Measurements from ENCODE around the gene PLTP.

The PLTP gene

DNA sequence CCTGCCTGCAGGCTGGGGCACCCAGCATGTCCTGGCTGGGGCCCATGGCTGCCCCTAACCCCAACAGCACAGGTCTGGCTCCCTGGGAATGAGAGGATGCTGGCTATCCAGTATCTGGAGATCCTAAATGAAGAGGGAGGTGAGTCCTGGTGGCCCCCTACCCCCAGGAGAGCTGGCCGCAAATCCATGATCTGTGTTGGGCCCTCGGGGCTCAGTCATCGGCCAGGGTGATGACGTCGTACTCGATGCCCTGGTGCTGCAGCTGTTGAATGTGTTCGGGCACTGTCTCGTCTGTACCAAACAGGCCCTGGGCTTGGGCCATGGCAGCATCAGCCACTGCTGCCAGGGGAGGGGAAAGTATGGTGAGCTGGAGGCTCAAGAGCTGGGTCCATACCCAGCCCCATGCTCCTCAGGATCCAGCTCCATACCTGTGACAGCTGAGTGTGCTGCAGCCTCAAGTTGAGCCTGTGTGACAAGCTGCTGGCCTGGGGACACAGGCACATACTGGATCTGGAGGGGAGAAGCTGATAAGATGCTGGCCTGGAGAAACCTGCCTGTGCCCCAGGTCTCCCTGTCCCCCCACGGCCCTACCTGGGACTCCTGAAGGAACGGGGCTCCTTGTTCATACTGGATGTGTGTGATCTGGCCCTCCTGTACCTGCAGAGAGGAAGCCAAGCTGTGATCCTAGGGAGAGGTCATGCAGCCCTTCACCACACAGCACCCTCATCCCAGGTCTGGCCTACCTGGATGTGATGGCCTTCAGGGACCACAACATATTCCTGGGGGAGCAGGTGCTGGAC, 37.0 kb upstream of the PLTP start:
- Histone ChIP-seq H3K4me3 (ENCODE audit: low read length) (no peak overlapping the region), H3K36me3 (ENCODE audit: control insufficient read depth, insufficient read depth, low read length) (peaks cover 74% of the 10 kb centered on the region), H3K27ac (ENCODE audit: low read depth, low read length) (no peak overlapping the region), H3K9ac (ENCODE audit: low read length) (no peak overlapping the region), H3K4me1 (ENCODE audit: control insufficient read depth, insufficient read depth, low read length) (no peaks in the 10 kb centered on the region), H3K27me3 (ENCODE audit: control insufficient read depth, insufficient read depth, low read length) (no peaks in the 10 kb centered on the region)

DNA sequence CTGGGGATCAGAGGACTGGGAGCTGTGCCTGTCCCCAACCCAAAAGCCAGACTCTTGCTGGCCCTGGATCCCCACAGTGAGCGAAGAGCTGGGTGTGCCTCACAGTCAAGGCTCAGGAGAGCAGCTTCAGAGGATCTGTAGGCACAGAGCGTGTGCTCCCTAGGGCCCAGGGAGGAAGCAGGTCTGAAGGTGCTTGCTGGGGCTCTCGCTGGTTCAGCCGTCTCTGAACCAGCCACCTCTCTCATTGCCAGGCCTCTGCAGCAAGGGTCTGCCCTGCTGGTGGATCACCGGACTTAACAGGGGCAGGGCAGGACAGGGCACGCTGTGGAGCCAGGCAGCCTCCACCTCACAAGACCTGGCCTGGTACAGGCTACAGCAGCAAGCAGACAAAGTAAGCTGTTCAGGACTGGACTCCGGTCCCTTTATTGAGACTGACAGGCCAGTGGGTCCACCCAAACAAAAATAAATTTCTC, 36.3 kb upstream of the PLTP start:
- H3K27ac ChIP-seq (ENCODE audit: low read depth, low read length) = no peak overlapping the region

DNA sequence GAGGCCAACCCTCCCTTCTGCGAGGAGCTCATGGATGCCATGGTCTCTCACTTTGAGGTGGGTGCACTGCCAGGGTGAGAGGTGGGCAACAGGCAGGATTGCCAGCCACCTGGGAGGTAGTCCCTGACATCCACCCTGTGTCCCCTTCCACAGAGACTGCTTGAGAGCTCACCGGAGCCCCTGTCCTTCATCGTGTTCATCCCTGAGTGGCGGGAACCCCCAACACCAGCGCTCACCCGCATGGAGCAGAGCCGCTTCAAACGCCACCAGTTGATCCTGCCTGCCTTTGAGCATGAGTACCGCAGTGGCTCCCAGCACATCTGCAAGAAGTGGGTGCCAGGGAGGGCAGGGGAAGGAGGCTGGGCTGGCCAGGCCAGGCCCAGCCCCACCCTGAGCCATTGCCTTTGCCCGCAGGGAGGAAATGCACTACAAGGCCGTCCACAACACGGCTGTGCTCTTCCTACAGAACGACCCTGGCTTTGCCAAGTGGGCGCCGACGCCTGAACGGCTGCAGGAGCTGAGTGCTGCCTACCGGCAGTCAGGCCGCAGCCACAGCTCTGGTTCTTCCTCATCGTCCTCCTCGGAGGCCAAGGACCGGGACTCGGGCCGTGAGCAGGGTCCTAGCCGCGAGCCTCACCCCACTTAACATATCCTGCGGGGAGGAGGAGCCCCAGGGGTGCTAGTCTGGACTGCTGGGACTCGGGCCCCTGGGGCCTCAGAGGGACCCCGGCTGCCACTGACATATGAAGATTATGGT, 35.3 kb upstream of the PLTP start:
- H3K4me3 ChIP-seq (ENCODE audit: low read length) = no peak overlapping the region
- no peaks in the 10 kb centered on the region for H3K27me3 ChIP-seq (ENCODE audit: control insufficient read depth, insufficient read depth, low read length)
- H3K36me3 ChIP-seq (ENCODE audit: control insufficient read depth, insufficient read depth, low read length) = peaks cover 83% of the 10 kb centered on the region
- H3K4me1 ChIP-seq (ENCODE audit: control insufficient read depth, insufficient read depth, low read length) = no peaks in the 10 kb centered on the region
- H3K9ac ChIP-seq (ENCODE audit: low read length) = no peak overlapping the region
- no peak overlapping the region for H3K27ac ChIP-seq (ENCODE audit: low read depth, low read length)

More for the DNA sequence above, 36.3 kb upstream of the PLTP start:
- Histone ChIP-seq H3K4me1 (ENCODE audit: control insufficient read depth, insufficient read depth, low read length) (no peaks in the 10 kb centered on the region), H3K36me3 (ENCODE audit: control insufficient read depth, insufficient read depth, low read length) (peaks cover 80% of the 10 kb centered on the region), H3K9ac (ENCODE audit: low read length) (no peak overlapping the region), H3K27me3 (ENCODE audit: control insufficient read depth, insufficient read depth, low read length) (no peaks in the 10 kb centered on the region), H3K4me3 (ENCODE audit: low read length) (no peak overlapping the region)

DNA sequence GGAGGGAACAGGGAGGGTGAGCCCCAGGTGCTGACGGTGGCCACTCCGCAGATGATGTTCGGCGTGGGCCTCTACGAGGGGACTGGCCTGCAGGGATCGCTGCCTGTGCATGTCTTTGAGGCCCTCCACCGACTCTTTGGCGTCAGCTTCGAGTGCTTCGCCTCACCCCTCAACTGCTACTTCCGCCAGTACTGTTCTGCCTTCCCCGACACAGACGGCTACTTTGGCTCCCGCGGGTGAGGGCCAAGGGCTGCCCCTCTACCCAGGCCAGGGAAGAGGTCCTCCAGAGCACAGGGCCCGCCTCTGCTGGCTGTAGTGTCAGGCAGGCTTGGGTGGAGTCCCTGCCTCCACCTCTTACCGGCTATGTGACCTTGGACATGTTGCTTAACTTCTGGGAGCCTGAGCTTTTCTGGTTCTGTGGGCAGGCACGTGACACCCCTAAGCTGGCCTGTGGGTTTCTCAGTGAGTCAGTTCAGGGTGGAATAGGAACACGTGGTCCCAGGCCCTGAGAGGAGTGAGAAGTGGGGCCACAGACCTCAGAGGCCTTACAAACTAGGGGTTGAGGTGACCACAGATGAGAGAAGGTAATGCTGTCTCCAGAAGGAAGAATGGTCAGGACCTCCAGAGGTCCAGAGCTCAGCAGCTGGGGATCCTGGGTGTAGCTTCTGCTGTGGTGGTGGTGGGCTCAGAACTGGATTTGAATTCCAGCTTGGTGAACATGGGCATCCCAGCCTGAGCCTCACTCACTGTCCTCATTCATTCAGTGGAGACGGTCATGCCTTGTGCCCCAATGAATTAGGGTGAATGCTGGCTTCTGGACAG, 34.4 kb upstream of the PLTP start:
- no peaks in the 10 kb centered on the region for H3K4me1 ChIP-seq (ENCODE audit: control insufficient read depth, insufficient read depth, low read length)

DNA sequence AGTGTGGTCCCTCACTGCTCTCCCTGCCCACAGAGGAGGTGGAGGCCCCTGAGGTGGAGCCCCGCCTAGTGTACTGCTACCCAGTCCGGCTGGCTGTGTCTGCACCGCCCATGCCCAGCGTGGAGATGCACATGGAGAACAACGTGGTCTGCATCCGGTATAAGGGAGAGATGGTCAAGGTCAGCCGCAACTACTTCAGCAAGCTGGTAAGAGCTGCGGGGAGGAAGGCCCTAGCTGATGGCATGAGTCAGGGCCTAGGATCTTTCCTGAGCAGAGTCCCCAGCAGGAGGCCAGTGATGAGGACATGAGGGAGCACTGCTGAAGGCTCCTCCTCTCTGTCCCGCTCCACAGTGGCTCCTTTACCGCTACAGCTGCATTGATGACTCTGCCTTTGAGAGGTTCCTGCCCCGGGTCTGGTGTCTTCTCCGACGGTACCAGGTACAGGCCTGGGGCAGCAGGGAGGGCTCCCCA, 33.8 kb upstream of the PLTP start:
- Histone ChIP-seq H3K4me3 (ENCODE audit: low read length) (no peak overlapping the region), H3K27me3 (ENCODE audit: control insufficient read depth, insufficient read depth, low read length) (no peaks in the 10 kb centered on the region), H3K9ac (ENCODE audit: low read length) (no peak overlapping the region), H3K4me1 (ENCODE audit: control insufficient read depth, insufficient read depth, low read length) (no peaks in the 10 kb centered on the region), H3K27ac (ENCODE audit: low read depth, low read length) (no peak overlapping the region), H3K36me3 (ENCODE audit: control insufficient read depth, insufficient read depth, low read length) (peaks cover 74% of the 10 kb centered on the region)

More for the DNA sequence above, 34.4 kb upstream of the PLTP start:
- no peak overlapping the region for H3K27ac ChIP-seq (ENCODE audit: low read depth, low read length)
- no peaks in the 10 kb centered on the region for H3K27me3 ChIP-seq (ENCODE audit: control insufficient read depth, insufficient read depth, low read length)
- H3K4me3 ChIP-seq (ENCODE audit: low read length) = no peak overlapping the region
- H3K36me3 ChIP-seq (ENCODE audit: control insufficient read depth, insufficient read depth, low read length) = peaks cover 74% of the 10 kb centered on the region
- no peak overlapping the region for H3K9ac ChIP-seq (ENCODE audit: low read length)

DNA sequence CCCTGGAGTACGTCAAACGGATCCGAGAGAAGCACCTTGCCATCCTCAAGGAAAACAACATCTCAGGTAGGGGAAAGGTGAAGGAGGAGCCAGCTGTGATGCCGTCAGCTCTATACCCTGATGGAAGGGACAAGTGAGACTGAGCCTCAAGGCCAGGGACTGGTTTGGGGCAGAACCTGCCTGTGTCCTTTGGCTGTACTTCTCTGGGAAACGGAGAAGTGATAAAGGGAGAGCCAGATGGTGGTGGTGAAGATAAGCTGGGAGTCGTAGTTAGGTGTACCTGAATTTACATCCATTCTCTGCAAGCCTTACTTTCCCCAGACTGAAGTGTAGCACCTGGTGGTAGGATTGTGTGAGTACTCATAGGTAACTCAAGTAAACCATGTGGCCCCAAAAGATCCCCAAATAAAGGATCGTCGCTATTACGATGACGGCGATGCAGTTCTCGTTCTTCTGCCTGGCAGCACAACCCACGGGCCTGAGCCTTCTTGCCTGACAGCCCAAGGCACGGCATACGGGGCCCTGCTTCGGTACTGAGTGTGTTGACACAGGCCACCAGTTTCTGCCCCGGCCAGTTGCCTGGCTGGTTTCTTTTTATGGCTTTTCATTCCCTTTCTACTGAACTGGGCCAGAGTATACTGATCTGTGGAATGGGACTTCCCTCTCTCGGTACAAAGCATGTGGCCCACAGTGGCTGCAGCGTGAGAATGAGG, 33.2 kb upstream of the PLTP start:
- Histone ChIP-seq H3K9ac (ENCODE audit: low read length) (no peak overlapping the region), H3K27me3 (ENCODE audit: control insufficient read depth, insufficient read depth, low read length) (no peaks in the 10 kb centered on the region), H3K4me1 (ENCODE audit: control insufficient read depth, insufficient read depth, low read length) (no peaks in the 10 kb centered on the region), H3K36me3 (ENCODE audit: control insufficient read depth, insufficient read depth, low read length) (peaks cover 78% of the 10 kb centered on the region), H3K4me3 (ENCODE audit: low read length) (no peak overlapping the region), H3K27ac (ENCODE audit: low read depth, low read length) (no peak overlapping the region)

DNA sequence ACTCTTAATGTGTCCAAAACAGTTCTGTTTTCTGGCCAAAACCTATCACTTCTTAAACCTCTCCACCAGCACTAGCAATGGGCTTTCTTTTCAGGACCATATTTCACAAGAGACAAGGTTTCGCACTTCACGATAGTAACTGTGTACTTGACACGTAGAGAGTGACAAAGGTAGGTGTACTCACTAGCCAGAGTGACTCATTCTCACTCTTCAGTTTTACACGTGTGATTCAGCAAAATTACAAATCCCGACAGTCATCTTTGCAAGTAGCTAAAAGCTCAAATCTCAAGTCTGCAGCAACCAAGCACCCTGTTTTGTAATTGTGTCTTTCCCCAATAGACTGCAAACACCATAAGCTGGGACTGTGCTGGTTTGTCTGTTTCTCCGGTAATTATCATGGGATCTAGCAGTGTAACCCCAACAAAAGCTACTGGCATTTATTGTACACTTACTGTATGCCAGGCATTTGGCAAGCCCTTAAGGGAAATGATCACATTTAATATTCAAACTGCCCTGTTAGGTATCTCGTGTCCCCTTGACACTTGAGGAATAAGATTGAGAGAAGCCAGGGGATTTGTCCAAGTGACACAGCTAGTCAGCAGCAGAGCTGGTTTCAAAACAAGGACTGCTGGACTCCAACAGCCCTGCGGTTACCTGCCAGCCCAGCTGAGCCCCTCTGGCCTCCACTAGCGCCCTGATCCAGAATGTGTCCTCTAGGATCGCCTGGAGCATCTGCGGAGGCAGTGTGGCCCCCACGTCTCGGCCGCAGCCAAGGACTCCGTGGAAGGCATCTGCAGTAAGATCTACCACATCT, 32.4 kb upstream of the PLTP start:
- no peaks in the 10 kb centered on the region for H3K4me1 ChIP-seq (ENCODE audit: control insufficient read depth, insufficient read depth, low read length)
- no peak overlapping the region for H3K27ac ChIP-seq (ENCODE audit: low read depth, low read length)
- no peak overlapping the region for H3K9ac ChIP-seq (ENCODE audit: low read length)
- H3K36me3 ChIP-seq (ENCODE audit: control insufficient read depth, insufficient read depth, low read length) = peaks cover 77% of the 10 kb centered on the region
- H3K4me3 ChIP-seq (ENCODE audit: low read length) = no peak overlapping the region
- no peaks in the 10 kb centered on the region for H3K27me3 ChIP-seq (ENCODE audit: control insufficient read depth, insufficient read depth, low read length)

DNA sequence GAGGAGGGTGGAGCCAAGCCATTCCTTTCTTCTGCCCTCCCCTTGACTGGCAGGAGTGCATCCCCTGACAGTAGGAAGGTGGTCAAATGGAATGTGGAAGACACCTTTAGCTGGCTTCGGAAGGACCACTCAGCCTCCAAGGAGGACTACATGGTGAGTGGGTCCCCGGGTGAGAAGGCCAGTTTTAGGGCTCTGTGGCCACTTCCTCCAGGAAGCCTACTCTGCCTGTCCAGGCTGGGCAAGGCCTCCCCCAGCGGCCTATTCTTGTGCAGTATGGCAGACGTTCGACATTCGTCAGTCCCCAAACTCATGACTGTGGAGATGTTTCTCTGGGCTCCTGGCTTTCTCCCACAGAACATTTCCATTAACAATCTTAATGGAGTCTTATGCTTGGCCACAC, 31.7 kb upstream of the PLTP start:
- no peaks in the 10 kb centered on the region for H3K27me3 ChIP-seq (ENCODE audit: control insufficient read depth, insufficient read depth, low read length)
- H3K4me1 ChIP-seq (ENCODE audit: control insufficient read depth, insufficient read depth, low read length) = no peaks in the 10 kb centered on the region
- H3K4me3 ChIP-seq (ENCODE audit: low read length) = no peak overlapping the region
- H3K9ac ChIP-seq (ENCODE audit: low read length) = no peak overlapping the region
- H3K27ac ChIP-seq (ENCODE audit: low read depth, low read length) = no peak overlapping the region
- H3K36me3 ChIP-seq (ENCODE audit: control insufficient read depth, insufficient read depth, low read length) = peaks cover 77% of the 10 kb centered on the region

DNA sequence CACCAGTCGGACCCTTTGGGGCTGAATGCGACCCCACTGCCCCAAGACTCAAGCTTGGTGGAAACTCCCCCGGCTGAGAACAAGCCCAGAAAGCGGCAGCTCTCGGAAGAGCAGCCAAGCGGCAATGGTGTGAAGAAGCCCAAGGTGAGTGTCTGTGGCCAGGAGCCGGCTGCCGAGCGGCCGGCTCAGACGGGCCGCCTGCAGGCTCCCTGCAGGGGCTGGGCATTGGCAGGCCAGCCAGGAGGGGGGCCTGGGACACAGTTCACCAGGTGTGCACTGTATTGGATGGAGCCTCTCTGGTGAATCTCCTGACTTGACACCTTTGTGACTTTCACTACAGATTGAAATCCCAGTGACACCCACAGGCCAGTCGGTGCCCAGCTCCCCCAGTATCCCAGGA, 28.5 kb upstream of the PLTP start:
- Histone ChIP-seq H3K9ac (ENCODE audit: low read length) (no peak overlapping the region), H3K27me3 (ENCODE audit: control insufficient read depth, insufficient read depth, low read length) (no peaks in the 10 kb centered on the region), H3K36me3 (ENCODE audit: control insufficient read depth, insufficient read depth, low read length) (peaks cover 65% of the 10 kb centered on the region), H3K4me3 (ENCODE audit: low read length) (no peak overlapping the region), H3K27ac (ENCODE audit: low read depth, low read length) (no peak overlapping the region), H3K4me1 (ENCODE audit: control insufficient read depth, insufficient read depth, low read length) (no peaks in the 10 kb centered on the region)

DNA sequence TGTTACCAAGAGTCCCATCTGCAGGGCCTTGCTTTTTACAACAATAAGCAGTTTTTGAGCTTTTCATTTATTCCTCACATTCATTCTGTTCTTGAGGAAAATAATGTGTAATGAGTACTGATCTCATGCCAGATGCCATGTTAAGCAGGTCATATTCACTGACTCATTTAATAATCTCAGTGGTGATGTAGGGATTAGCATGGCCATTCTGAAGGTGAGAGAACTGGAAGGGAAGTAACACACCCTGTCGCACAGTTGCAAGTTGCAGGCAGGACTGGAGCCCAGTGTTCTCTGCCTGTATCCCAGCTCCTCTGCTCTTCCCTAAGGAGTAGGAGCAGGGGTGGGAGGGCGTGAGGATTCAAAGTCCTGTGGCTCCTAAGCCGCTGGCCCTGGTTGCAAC, 28.1 kb upstream of the PLTP start:
- H3K27me3 ChIP-seq (ENCODE audit: control insufficient read depth, insufficient read depth, low read length) = no peaks in the 10 kb centered on the region
- H3K9ac ChIP-seq (ENCODE audit: low read length) = no peak overlapping the region
- H3K36me3 ChIP-seq (ENCODE audit: control insufficient read depth, insufficient read depth, low read length) = peaks cover 61% of the 10 kb centered on the region
- no peaks in the 10 kb centered on the region for H3K4me1 ChIP-seq (ENCODE audit: control insufficient read depth, insufficient read depth, low read length)
- no peak overlapping the region for H3K4me3 ChIP-seq (ENCODE audit: low read length)
- H3K27ac ChIP-seq (ENCODE audit: low read depth, low read length) = no peak overlapping the region

DNA sequence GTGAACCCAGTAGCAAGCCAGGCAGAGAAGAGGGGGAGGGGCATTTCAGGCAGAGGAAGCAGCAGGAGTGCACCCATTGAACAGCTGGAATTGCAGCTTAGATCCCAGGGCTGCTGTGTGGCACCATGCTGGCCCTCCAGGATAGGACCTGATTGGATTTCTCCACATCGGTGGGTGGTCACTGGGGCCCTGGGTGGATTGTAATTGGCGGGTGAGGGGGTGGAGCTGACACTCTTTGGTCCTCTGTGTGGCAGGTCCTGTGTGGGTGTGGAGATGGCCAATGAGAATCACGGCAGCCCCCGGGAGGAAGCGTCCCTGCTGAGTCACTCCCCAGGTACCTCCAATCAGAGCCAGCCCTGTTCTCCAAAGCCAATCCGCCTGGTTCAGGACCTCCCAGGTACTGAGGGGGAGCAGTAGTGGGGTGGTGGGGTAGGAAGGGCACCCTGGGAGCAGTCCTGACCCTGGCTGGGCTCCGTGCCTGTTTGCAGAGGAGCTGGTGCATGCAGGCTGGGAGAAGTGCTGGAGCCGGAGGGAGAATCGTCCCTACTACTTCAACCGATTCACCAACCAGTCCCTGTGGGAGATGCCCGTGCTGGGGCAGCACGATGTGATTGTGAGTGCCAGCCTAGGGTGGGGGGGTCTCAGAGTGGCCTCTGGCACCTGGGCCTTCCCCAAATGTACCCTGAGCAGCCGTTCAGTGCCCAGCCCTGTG, 26.9 kb upstream of the PLTP start:
- Histone ChIP-seq H3K4me1 (ENCODE audit: control insufficient read depth, insufficient read depth, low read length) (no peaks in the 10 kb centered on the region), H3K4me3 (ENCODE audit: low read length) (no peak overlapping the region), H3K36me3 (ENCODE audit: control insufficient read depth, insufficient read depth, low read length) (peaks cover 49% of the 10 kb centered on the region), H3K27ac (ENCODE audit: low read depth, low read length) (no peak overlapping the region), H3K27me3 (ENCODE audit: control insufficient read depth, insufficient read depth, low read length) (no peaks in the 10 kb centered on the region), H3K9ac (ENCODE audit: low read length) (no peak overlapping the region)

Data from rectal smooth muscle tissue (tissue), 1 donor.